ENCODE data around the gene GULP1.

GULP1 gene

GRCh38 chr2:188345020-188345419 lies 53.3 kb downstream of the GULP1 start:
- Histone ChIP-seq H3K4me3 (ENCODE audit: low read depth, low read length) (no peak overlapping the region), H3K27me3 (ENCODE audit: control insufficient read depth, insufficient read depth, low read length) (no peaks in the 10 kb centered on the region), H3K9ac (ENCODE audit: low read depth, low read length) (no peak overlapping the region), H3K36me3 (ENCODE audit: control insufficient read depth, insufficient read depth, low read length) (peaks cover 13% of the 10 kb centered on the region), H3K4me1 (ENCODE audit: control insufficient read depth, insufficient read depth, low read length) (peaks cover 37% of the 10 kb centered on the region), H3K27ac (ENCODE audit: low read depth, low read length) (no peak overlapping the region), H3K9me3 (ENCODE audit: control insufficient read depth, insufficient read depth, low read length) (no peaks in the 10 kb centered on the region)

GRCh38 chr2:188345426-188345825 lies 53.8 kb downstream of the GULP1 start:
- Histone ChIP-seq H3K27ac (ENCODE audit: low read depth, low read length) (no peak overlapping the region), H3K4me1 (ENCODE audit: control insufficient read depth, insufficient read depth, low read length) (peaks cover 36% of the 10 kb centered on the region), H3K36me3 (ENCODE audit: control insufficient read depth, insufficient read depth, low read length) (peaks cover 13% of the 10 kb centered on the region), H3K27me3 (ENCODE audit: control insufficient read depth, insufficient read depth, low read length) (no peaks in the 10 kb centered on the region), H3K4me3 (ENCODE audit: low read depth, low read length) (no peak overlapping the region), H3K9me3 (ENCODE audit: control insufficient read depth, insufficient read depth, low read length) (no peaks in the 10 kb centered on the region), H3K9ac (ENCODE audit: low read depth, low read length) (no peak overlapping the region)

- no peaks in the 10 kb centered on the region for H3K9me3 ChIP-seq (ENCODE audit: control insufficient read depth, insufficient read depth, low read length)
- no peak overlapping the region for H3K9ac ChIP-seq (ENCODE audit: low read depth, low read length)
- no peak overlapping the region for H3K27ac ChIP-seq (ENCODE audit: low read depth, low read length)
- H3K36me3 ChIP-seq (ENCODE audit: control insufficient read depth, insufficient read depth, low read length): peaks cover 13% of the 10 kb centered on the region
- H3K4me1 ChIP-seq (ENCODE audit: control insufficient read depth, insufficient read depth, low read length): peaks cover 35% of the 10 kb centered on the region
- H3K27me3 ChIP-seq (ENCODE audit: control insufficient read depth, insufficient read depth, low read length): no peaks in the 10 kb centered on the region
- no peak overlapping the region for H3K4me3 ChIP-seq (ENCODE audit: low read depth, low read length)
Measured at GRCh38 chr2:188345831-188346458, 54.3 kb downstream of the GULP1 start.

- peaks cover 40% of the 10 kb centered on the region for H3K4me1 ChIP-seq (ENCODE audit: control insufficient read depth, insufficient read depth, low read length)
- H3K9ac ChIP-seq (ENCODE audit: low read depth, low read length): no peak overlapping the region
- H3K36me3 ChIP-seq (ENCODE audit: control insufficient read depth, insufficient read depth, low read length): peaks cover 13% of the 10 kb centered on the region
- no peaks in the 10 kb centered on the region for H3K9me3 ChIP-seq (ENCODE audit: control insufficient read depth, insufficient read depth, low read length)
- H3K27ac ChIP-seq (ENCODE audit: low read depth, low read length): no peak overlapping the region
- H3K27me3 ChIP-seq (ENCODE audit: control insufficient read depth, insufficient read depth, low read length): no peaks in the 10 kb centered on the region
- H3K4me3 ChIP-seq (ENCODE audit: low read depth, low read length): no peak overlapping the region
Measured at GRCh38 chr2:188349019-188349418, 57.3 kb downstream of the GULP1 start.

GRCh38 chr2:188353282-188353681 lies 61.6 kb downstream of the GULP1 start:
- Histone ChIP-seq H3K27me3 (ENCODE audit: control insufficient read depth, insufficient read depth, low read length) (no peaks in the 10 kb centered on the region), H3K36me3 (ENCODE audit: control insufficient read depth, insufficient read depth, low read length) (peaks cover under 1% of the 10 kb centered on the region; the same call in 1 of the 2 replicates), H3K27ac (ENCODE audit: low read depth, low read length) (no peak overlapping the region), H3K9me3 (ENCODE audit: control insufficient read depth, insufficient read depth, low read length) (no peaks in the 10 kb centered on the region), H3K4me3 (ENCODE audit: low read depth, low read length) (no peak overlapping the region), H3K4me1 (ENCODE audit: control insufficient read depth, insufficient read depth, low read length) (peaks cover 26% of the 10 kb centered on the region), H3K9ac (ENCODE audit: low read depth, low read length) (no peak overlapping the region)

- Histone ChIP-seq H3K36me3 (ENCODE audit: control insufficient read depth, insufficient read depth, low read length) (no peaks in the 10 kb centered on the region), H3K4me3 (ENCODE audit: low read depth, low read length) (no peak overlapping the region), H3K4me1 (ENCODE audit: control insufficient read depth, insufficient read depth, low read length) (peaks cover 56% of the 10 kb centered on the region), H3K9me3 (ENCODE audit: control insufficient read depth, insufficient read depth, low read length) (no peaks in the 10 kb centered on the region), H3K27me3 (ENCODE audit: control insufficient read depth, insufficient read depth, low read length) (no peaks in the 10 kb centered on the region), H3K27ac (ENCODE audit: low read depth, low read length) (no peak overlapping the region), H3K9ac (ENCODE audit: low read depth, low read length) (no peak overlapping the region)
Measured at GRCh38 chr2:188360485-188361263, 69.0 kb downstream of the GULP1 start.

GRCh38 chr2:188364033-188364630 lies 72.5 kb downstream of the GULP1 start:
- Histone ChIP-seq H3K4me3 (ENCODE audit: low read depth, low read length) (no peak overlapping the region), H3K4me1 (ENCODE audit: control insufficient read depth, insufficient read depth, low read length) (peaks cover 56% of the 10 kb centered on the region), H3K9me3 (ENCODE audit: control insufficient read depth, insufficient read depth, low read length) (no peaks in the 10 kb centered on the region), H3K27me3 (ENCODE audit: control insufficient read depth, insufficient read depth, low read length) (no peaks in the 10 kb centered on the region), H3K36me3 (ENCODE audit: control insufficient read depth, insufficient read depth, low read length) (no peaks in the 10 kb centered on the region), H3K27ac (ENCODE audit: low read depth, low read length) (peak overlapping the region; percentile 47), H3K9ac (ENCODE audit: low read depth, low read length) (no peak overlapping the region)

- Histone ChIP-seq H3K36me3 (ENCODE audit: control insufficient read depth, insufficient read depth, low read length) (no peaks in the 10 kb centered on the region), H3K27ac (ENCODE audit: low read depth, low read length) (no peak overlapping the region)
Measured at GRCh38 chr2:188365058-188365641, 73.5 kb downstream of the GULP1 start.

GRCh38 chr2:188367164-188367563 lies 75.5 kb downstream of the GULP1 start:
- Histone ChIP-seq H3K9me3 (ENCODE audit: control insufficient read depth, insufficient read depth, low read length) (no peaks in the 10 kb centered on the region), H3K27me3 (ENCODE audit: control insufficient read depth, insufficient read depth, low read length) (no peaks in the 10 kb centered on the region), H3K27ac (ENCODE audit: low read depth, low read length) (peak overlapping the region; percentile 7), H3K9ac (ENCODE audit: low read depth, low read length) (no peak overlapping the region), H3K4me1 (ENCODE audit: control insufficient read depth, insufficient read depth, low read length) (peaks cover 42% of the 10 kb centered on the region), H3K36me3 (ENCODE audit: control insufficient read depth, insufficient read depth, low read length) (no peaks in the 10 kb centered on the region), H3K4me3 (ENCODE audit: low read depth, low read length) (no peak overlapping the region)

More at GRCh38 chr2:188365058-188365641, 73.5 kb downstream of the GULP1 start:
- no peaks in the 10 kb centered on the region for H3K27me3 ChIP-seq (ENCODE audit: control insufficient read depth, insufficient read depth, low read length)
- no peak overlapping the region for H3K4me3 ChIP-seq (ENCODE audit: low read depth, low read length)
- no peaks in the 10 kb centered on the region for H3K9me3 ChIP-seq (ENCODE audit: control insufficient read depth, insufficient read depth, low read length)
- no peak overlapping the region for H3K9ac ChIP-seq (ENCODE audit: low read depth, low read length)
- H3K4me1 ChIP-seq (ENCODE audit: control insufficient read depth, insufficient read depth, low read length): peaks cover 47% of the 10 kb centered on the region

- H3K9ac ChIP-seq (ENCODE audit: low read depth, low read length): no peak overlapping the region
- H3K27ac ChIP-seq (ENCODE audit: low read depth, low read length): no peak overlapping the region
- peaks cover 24% of the 10 kb centered on the region for H3K4me1 ChIP-seq (ENCODE audit: control insufficient read depth, insufficient read depth, low read length)
- H3K36me3 ChIP-seq (ENCODE audit: control insufficient read depth, insufficient read depth, low read length): no peaks in the 10 kb centered on the region
- H3K9me3 ChIP-seq (ENCODE audit: control insufficient read depth, insufficient read depth, low read length): no peaks in the 10 kb centered on the region
- H3K4me3 ChIP-seq (ENCODE audit: low read depth, low read length): no peak overlapping the region
- H3K27me3 ChIP-seq (ENCODE audit: control insufficient read depth, insufficient read depth, low read length): no peaks in the 10 kb centered on the region
Measured at GRCh38 chr2:188369365-188369764, 77.7 kb downstream of the GULP1 start.
